ENCODE measurements around the gene C19orf33.
A peak's percentile ranks its signal among the peaks of the same experiment; 100 is the strongest.

The C19orf33 gene

GRCh38 chr19:38293281-38293680 is 10.8 kb upstream of the C19orf33 start:
- H3K4ac ChIP-seq (ENCODE audit: low read depth, low read length) = no peak overlapping the region
- H3K4me2 ChIP-seq (ENCODE audit: low read length) = no peak overlapping the region
- no peak for DNase-seq
- H3K79me2 ChIP-seq (ENCODE audit: control insufficient read depth, insufficient read depth, low read length, poor library complexity) = no peaks in the 10 kb centered on the region
- H2BK12ac ChIP-seq (ENCODE audit: low read length) = no peak overlapping the region
- no peak overlapping the region for H3K4me3 ChIP-seq (ENCODE audit: low read depth, low read length)
- no peak overlapping the region for H4K91ac ChIP-seq (ENCODE audit: low read depth, low read length)
- no peak overlapping the region for H2BK5ac ChIP-seq (ENCODE audit: low read depth, low read length, poor library complexity)
- H3K4me1 ChIP-seq (ENCODE audit: control insufficient read depth in 1 of 2, insufficient read depth in 2 of 2, low read length in 2 of 2) = peaks cover under 1 to 3% of the 10 kb centered on the region in 2 experiments
- WGBS (ENCODE audit: extremely low coverage, insufficient coverage, insufficient read length) = no CpG with 5 or more reads among the region's 9 CpGs
- no peak overlapping the region for H3K27ac ChIP-seq (ENCODE audit: low read depth, low read length)
- no peak overlapping the region for H4K12ac ChIP-seq (ENCODE audit: low read depth, low read length)
- H2BK120ac ChIP-seq (ENCODE audit: insufficient read depth, low read length, poor library complexity) = no peak overlapping the region
- no peaks in the 10 kb centered on the region for H3K79me1 ChIP-seq (ENCODE audit: low read length)
- H3K9me3 ChIP-seq (ENCODE audit: insufficient read depth, low read depth, low read length) = peaks cover 2% of the 10 kb centered on the region
- no peak overlapping the region for H3K23ac ChIP-seq (ENCODE audit: low read length)
- no peak overlapping the region for H2AFZ ChIP-seq (ENCODE audit: insufficient read depth, low read length, poor library complexity)
- H3K27me3 ChIP-seq (ENCODE audit: insufficient read depth, low read length) = no peaks in the 10 kb centered on the region
- H3K36me3 ChIP-seq (ENCODE audit: control insufficient read depth in 1 of 2, insufficient read depth in 2 of 2, low read length in 2 of 2) = peaks cover 49 to 54% of the 10 kb centered on the region in 2 experiments
- no peak overlapping the region for H4K8ac ChIP-seq (ENCODE audit: low read depth, low read length)
- no peak overlapping the region for H3K18ac ChIP-seq (ENCODE audit: low read length)
- no peak overlapping the region for H2AK5ac ChIP-seq (ENCODE audit: low read length)
- H3K9ac ChIP-seq (ENCODE audit: low read length) = no peak overlapping the region
- no peak overlapping the region for H3K14ac ChIP-seq (ENCODE audit: low read length)

- H2BK120ac ChIP-seq (ENCODE audit: insufficient read depth, low read length, poor library complexity) = no peak overlapping the region
- no peak for DNase-seq
- no peak overlapping the region for H3K27ac ChIP-seq (ENCODE audit: low read depth, low read length)
- no peak overlapping the region for H2BK5ac ChIP-seq (ENCODE audit: low read depth, low read length, poor library complexity)
- no peak overlapping the region for H2BK12ac ChIP-seq (ENCODE audit: low read length)
- H2AFZ ChIP-seq (ENCODE audit: insufficient read depth, low read length, poor library complexity) = no peak overlapping the region
- H3K4me3 ChIP-seq (ENCODE audit: low read depth, low read length) = no peak overlapping the region
- H3K4me2 ChIP-seq (ENCODE audit: low read length) = no peak overlapping the region
- no peak overlapping the region for H3K18ac ChIP-seq (ENCODE audit: low read length)
- H3K79me2 ChIP-seq (ENCODE audit: control insufficient read depth, insufficient read depth, low read length, poor library complexity) = no peaks in the 10 kb centered on the region
- H3K9me3 ChIP-seq (ENCODE audit: insufficient read depth, low read depth, low read length) = peaks cover 4% of the 10 kb centered on the region
- WGBS (ENCODE audit: extremely low coverage, insufficient coverage, insufficient read length) = no CpG with 5 or more reads among the region's 8 CpGs
- no peak overlapping the region for H3K4ac ChIP-seq (ENCODE audit: low read depth, low read length)
- no peak overlapping the region for H3K23ac ChIP-seq (ENCODE audit: low read length)
- no peak overlapping the region for H3K9ac ChIP-seq (ENCODE audit: low read length)
- no peak overlapping the region for H2AK5ac ChIP-seq (ENCODE audit: low read length)
- H4K91ac ChIP-seq (ENCODE audit: low read depth, low read length) = no peak overlapping the region
- no peak overlapping the region for H4K8ac ChIP-seq (ENCODE audit: low read depth, low read length)
- no peak overlapping the region for H4K12ac ChIP-seq (ENCODE audit: low read depth, low read length)
- H3K14ac ChIP-seq (ENCODE audit: low read length) = no peak overlapping the region
- peaks cover 40 to 46% of the 10 kb centered on the region in 2 experiments for H3K36me3 ChIP-seq (ENCODE audit: control insufficient read depth in 1 of 2, insufficient read depth in 2 of 2, low read length in 2 of 2)
- no peaks in the 10 kb centered on the region for H3K79me1 ChIP-seq (ENCODE audit: low read length)
- H3K27me3 ChIP-seq (ENCODE audit: insufficient read depth, low read length) = no peaks in the 10 kb centered on the region
- peaks cover 5 to 8% of the 10 kb centered on the region in 2 experiments for H3K4me1 ChIP-seq (ENCODE audit: control insufficient read depth in 1 of 2, insufficient read depth in 2 of 2, low read length in 2 of 2)
Observed at GRCh38 chr19:38294090-38294489, 10.0 kb upstream of the C19orf33 start.

- Histone ChIP-seq H3K9me3 (ENCODE audit: insufficient read depth, low read depth, low read length) (peaks cover 2% of the 10 kb centered on the region), H2BK120ac (ENCODE audit: insufficient read depth, low read length, poor library complexity) (no peak overlapping the region), H4K12ac (ENCODE audit: low read depth, low read length) (no peak overlapping the region), H3K23ac (ENCODE audit: low read length) (no peak overlapping the region), H4K8ac (ENCODE audit: low read depth, low read length) (no peak overlapping the region), H3K4me3 (ENCODE audit: low read depth, low read length) (no peak overlapping the region), H3K79me1 (ENCODE audit: low read length) (peaks cover 2% of the 10 kb centered on the region), H3K27me3 (ENCODE audit: insufficient read depth, low read length) (no peaks in the 10 kb centered on the region), H4K91ac (ENCODE audit: low read depth, low read length) (no peak overlapping the region), H3K14ac (ENCODE audit: low read length) (no peak overlapping the region), H2AFZ (ENCODE audit: insufficient read depth, low read length, poor library complexity) (no peak overlapping the region), H3K4me2 (ENCODE audit: low read length) (no peak overlapping the region), H3K36me3 (ENCODE audit: control insufficient read depth in 1 of 2, insufficient read depth in 2 of 2, low read length in 2 of 2) (peaks cover 3 to 6% of the 10 kb centered on the region in 2 experiments), H2BK5ac (ENCODE audit: low read depth, low read length, poor library complexity) (peak overlapping the region; percentile 5), H3K4me1 (ENCODE audit: control insufficient read depth in 1 of 2, insufficient read depth in 2 of 2, low read length in 2 of 2) (peaks cover 12 to 20% of the 10 kb centered on the region in 2 experiments), H3K79me2 (ENCODE audit: control insufficient read depth, insufficient read depth, low read length, poor library complexity) (no peaks in the 10 kb centered on the region), H2AK5ac (ENCODE audit: low read length) (no peak overlapping the region), H3K18ac (ENCODE audit: low read length) (no peak overlapping the region), H3K9ac (ENCODE audit: low read length) (no peak overlapping the region), H3K27ac (ENCODE audit: low read depth, low read length) (peak overlapping the region; percentile 10), H2BK12ac (ENCODE audit: low read length) (no peak overlapping the region), H3K4ac (ENCODE audit: low read depth, low read length) (no peak overlapping the region)
- WGBS (ENCODE audit: extremely low coverage, insufficient coverage, insufficient read length) = no CpG with 5 or more reads among the region's 11 CpGs
- DNase-seq = no peak
Observed at GRCh38 chr19:38298821-38299680, 5.0 kb upstream of the C19orf33 start.

- no peak overlapping the region for H3K14ac ChIP-seq (ENCODE audit: low read length)
- H3K36me3 ChIP-seq (ENCODE audit: control insufficient read depth in 1 of 2, insufficient read depth in 2 of 2, low read length in 2 of 2) = peaks cover 21 to 25% of the 10 kb centered on the region in 2 experiments
- peak overlapping the region; percentile 1 for H2AK5ac ChIP-seq (ENCODE audit: low read length)
- no peaks in the 10 kb centered on the region for H3K9me3 ChIP-seq (ENCODE audit: insufficient read depth, low read depth, low read length)
- H3K79me2 ChIP-seq (ENCODE audit: control insufficient read depth, insufficient read depth, low read length, poor library complexity) = no peaks in the 10 kb centered on the region
- no peaks in the 10 kb centered on the region for H3K27me3 ChIP-seq (ENCODE audit: insufficient read depth, low read length)
- WGBS (ENCODE audit: extremely low coverage, insufficient coverage, insufficient read length) = no CpG with 5 or more reads among the region's 27 CpGs
- H3K79me1 ChIP-seq (ENCODE audit: low read length) = peaks cover 5% of the 10 kb centered on the region
- H3K9ac ChIP-seq (ENCODE audit: low read length) = no peak overlapping the region
- no peak overlapping the region for H4K8ac ChIP-seq (ENCODE audit: low read depth, low read length)
- no peak overlapping the region for H3K4me3 ChIP-seq (ENCODE audit: low read depth, low read length)
- no peak overlapping the region for H2BK12ac ChIP-seq (ENCODE audit: low read length)
- no peak overlapping the region for H2BK5ac ChIP-seq (ENCODE audit: low read depth, low read length, poor library complexity)
- H2BK120ac ChIP-seq (ENCODE audit: insufficient read depth, low read length, poor library complexity) = no peak overlapping the region
- H3K4me2 ChIP-seq (ENCODE audit: low read length) = peak overlapping the region; percentile 9
- no peak overlapping the region for H3K18ac ChIP-seq (ENCODE audit: low read length)
- H4K91ac ChIP-seq (ENCODE audit: low read depth, low read length) = peak overlapping the region; percentile 40
- H3K4ac ChIP-seq (ENCODE audit: low read depth, low read length) = no peak overlapping the region
- H4K12ac ChIP-seq (ENCODE audit: low read depth, low read length) = no peak overlapping the region
- H3K4me1 ChIP-seq (ENCODE audit: control insufficient read depth in 1 of 2, insufficient read depth in 2 of 2, low read length in 2 of 2) = peaks cover 17 to 24% of the 10 kb centered on the region in 2 experiments
- H2AFZ ChIP-seq (ENCODE audit: insufficient read depth, low read length, poor library complexity) = no peak overlapping the region
- DNase-seq = no peak
- no peak overlapping the region for H3K27ac ChIP-seq (ENCODE audit: low read depth, low read length)
- no peak overlapping the region for H3K23ac ChIP-seq (ENCODE audit: low read length)
Observed at GRCh38 chr19:38304352-38304865, 358 bp downstream of the C19orf33 start.

All from trophoblast cell (in vitro differentiated cells and primary cell).